Body of pancreas (tissue), 4 donors: ENCODE measurements around the gene EMP1.

ENCODE experiments used
- POLR2A ChIP-seq, 3 donors: fragments of 450-650 bp; IDR thresholded peaks; one replicate each; pipeline ENCODE4 v1.6.1; 2016; ENCODE audit warnings: antibody characterized with exemption in 3 of 3, mild to moderate bottlenecking in 2 of 3
- TF ChIP-seq, protein P1 (sequence below), 7 experiments: fragments of 450-650 bp in 4 of 7; fragments of 200-600 bp in 3 of 7; sonication (generic) in 3 of 7; IDR thresholded peaks; one replicate each; pipeline ENCODE4 v1.5.1; 2016 to 2019; ENCODE audit warnings: antibody characterized with exemption in 7 of 7

DNA sequence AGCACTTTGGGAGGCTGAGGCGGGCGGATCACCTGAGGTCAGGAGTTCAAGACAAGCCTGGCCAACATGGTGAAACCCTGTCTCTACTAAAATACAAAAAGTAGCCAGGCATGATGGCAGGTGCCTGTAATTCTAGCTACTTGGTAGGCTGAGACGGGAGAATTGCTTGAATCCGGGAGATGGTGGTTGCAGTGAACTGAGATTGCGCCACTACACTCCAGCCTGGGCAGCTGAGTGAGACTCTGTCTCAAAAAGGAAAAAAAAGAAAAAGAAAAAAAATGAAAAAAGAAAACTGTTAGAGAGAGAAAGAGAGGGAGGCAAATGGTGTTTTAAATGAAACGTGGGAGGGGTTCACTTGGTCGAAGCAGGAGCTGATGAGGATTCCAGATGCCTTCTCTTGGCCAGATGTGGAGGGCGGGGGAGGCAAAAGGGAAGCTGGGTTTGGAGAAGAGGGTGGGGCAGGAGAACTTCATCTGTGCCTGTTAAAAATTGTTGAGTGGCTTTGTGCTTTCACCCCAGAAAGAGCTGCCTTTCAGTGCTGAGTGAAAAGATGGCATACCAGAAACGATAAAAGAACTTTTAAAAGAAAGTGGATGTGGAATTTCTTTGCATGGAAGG is 1.1 kb downstream of the EMP1 start:
- TF ChIP-seq, protein P1, sequence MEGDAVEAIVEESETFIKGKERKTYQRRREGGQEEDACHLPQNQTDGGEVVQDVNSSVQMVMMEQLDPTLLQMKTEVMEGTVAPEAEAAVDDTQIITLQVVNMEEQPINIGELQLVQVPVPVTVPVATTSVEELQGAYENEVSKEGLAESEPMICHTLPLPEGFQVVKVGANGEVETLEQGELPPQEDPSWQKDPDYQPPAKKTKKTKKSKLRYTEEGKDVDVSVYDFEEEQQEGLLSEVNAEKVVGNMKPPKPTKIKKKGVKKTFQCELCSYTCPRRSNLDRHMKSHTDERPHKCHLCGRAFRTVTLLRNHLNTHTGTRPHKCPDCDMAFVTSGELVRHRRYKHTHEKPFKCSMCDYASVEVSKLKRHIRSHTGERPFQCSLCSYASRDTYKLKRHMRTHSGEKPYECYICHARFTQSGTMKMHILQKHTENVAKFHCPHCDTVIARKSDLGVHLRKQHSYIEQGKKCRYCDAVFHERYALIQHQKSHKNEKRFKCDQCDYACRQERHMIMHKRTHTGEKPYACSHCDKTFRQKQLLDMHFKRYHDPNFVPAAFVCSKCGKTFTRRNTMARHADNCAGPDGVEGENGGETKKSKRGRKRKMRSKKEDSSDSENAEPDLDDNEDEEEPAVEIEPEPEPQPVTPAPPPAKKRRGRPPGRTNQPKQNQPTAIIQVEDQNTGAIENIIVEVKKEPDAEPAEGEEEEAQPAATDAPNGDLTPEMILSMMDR (IDR thresholded peaks at IDR 0.05), result no peak
- TF ChIP-seq POLR2A (IDR thresholded peaks at IDR 0.05), result peak in 2 of 3 donors; percentile 4 to 17
